Spinal cord (tissue), 10 donors: ENCODE data around the gene CZIB. TPM values are rescaled to one million over a fixed set of nuclear protein-coding genes. Genes with fewer than 3 reads are reported as not detected.

Experiments used
- DNase-seq, 6 donors: peaks; one replicate each; pipeline versions ENCODE4 v3.0.0 to v3.0.0-alpha.2; 2013 to 2015; ENCODE audit warnings: low spot score in 6 of 6, low read depth in 4 of 6
- H3K27ac ChIP-seq: one replicate; pipeline ENCODE4 v1.5.1; 2013; ENCODE audit warnings: low read depth, low read length, control low read depth
- H3K27me3 ChIP-seq: one replicate; pipeline ENCODE4 v1.6.1; 2013; ENCODE audit warnings: low read length; ENCODE audit not compliant: control insufficient read depth, insufficient read depth
- H3K36me3 ChIP-seq: one replicate; pipeline ENCODE4 v1.6.1; 2013; ENCODE audit warnings: low read length; ENCODE audit not compliant: control insufficient read depth, insufficient read depth
- H3K4me1 ChIP-seq: one replicate; pipeline ENCODE4 v1.6.1; 2013; ENCODE audit warnings: low read length; ENCODE audit not compliant: control insufficient read depth, insufficient read depth
- H3K4me3 ChIP-seq: one replicate; pipeline ENCODE4 v1.5.1; 2013; ENCODE audit warnings: low read depth, low read length, control low read depth
- H3K9me3 ChIP-seq: one replicate; pipeline ENCODE4 v1.6.1; 2013; ENCODE audit warnings: low read length; ENCODE audit not compliant: control insufficient read depth, insufficient read depth
- WGBS: methylation state at CpG from one replicate; pipeline ENCODE4 v1.1.5; 2013; ENCODE audit warnings: missing lambda C conversion rate; ENCODE audit not compliant: insufficient coverage; 5-methylcytosine and 5-hydroxymethylcytosine counted together
- polyA plus RNA-seq, 2 donors: library from polyadenylated mRNA; unstranded; fragments of 120-200 nt; gene quantifications; one replicate each; pipeline ENCODE4 v1.2.1, GENCODE V29; 2013; ENCODE audit not compliant: insufficient read length in 2 of 2
- total RNA-seq, 2 donors: library from RNA; depleted of rRNA in 1 of 2; stranded (reverse); fragments of 120-200 nt in 1 of 2; fragments of >200 nt in 1 of 2; gene quantifications; one replicate each; pipeline versions ENCODE4 v1.2.3 to v1.2.4, GENCODE V29; 2013 to 2014
- donor health status: healthy.

The CZIB gene
- total and polyA plus RNA-seq, 4 donors: 44.7 to 95.3 (median 82.5) TPM

- H3K36me3 ChIP-seq: peaks cover 61% of the 10 kb centered on the region
- H3K9me3 ChIP-seq: no peaks in the 10 kb centered on the region
- no peak overlapping the region for H3K4me3 ChIP-seq
- no peak overlapping the region for H3K27ac ChIP-seq
- 100% methylated on average over 1 of the region's 1 CpG for WGBS
- no peaks in the 10 kb centered on the region for H3K4me1 ChIP-seq
- no peaks in the 10 kb centered on the region for H3K27me3 ChIP-seq
- DNase-seq: no peak
Observed at GRCh38 chr1:53258216-53258615, 37.8 kb upstream of the CZIB start.

- Histone ChIP-seq H3K27me3 (no peaks in the 10 kb centered on the region), H3K4me3 (no peak overlapping the region), H3K4me1 (no peaks in the 10 kb centered on the region), H3K9me3 (no peaks in the 10 kb centered on the region), H3K36me3 (peaks cover 54% of the 10 kb centered on the region), H3K27ac (no peak overlapping the region)
- peak in 1 of 6 donors; percentile 76 for DNase-seq
- 90% methylated on average over 3 of the region's 5 CpGs for WGBS
Observed at GRCh38 chr1:53257454-53258081, 37.1 kb upstream of the CZIB start.

GRCh38 chr1:53256511-53257453 lies 36.3 kb upstream of the CZIB start:
- H3K4me3 ChIP-seq: no peak overlapping the region
- WGBS: 86% methylated on average over 9 of the region's 11 CpGs
- H3K4me1 ChIP-seq: no peaks in the 10 kb centered on the region
- DNase-seq: peak in 1 of 6 donors; percentile 70
- no peaks in the 10 kb centered on the region for H3K9me3 ChIP-seq
- peaks cover 52% of the 10 kb centered on the region for H3K36me3 ChIP-seq
- H3K27me3 ChIP-seq: no peaks in the 10 kb centered on the region
- no peak overlapping the region for H3K27ac ChIP-seq

- no peak overlapping the region for H3K4me3 ChIP-seq
- no peak overlapping the region for H3K27ac ChIP-seq
- H3K36me3 ChIP-seq: peaks cover 60% of the 10 kb centered on the region
- no peaks in the 10 kb centered on the region for H3K9me3 ChIP-seq
- H3K4me1 ChIP-seq: no peaks in the 10 kb centered on the region
- 100% methylated on average over 4 of the region's 4 CpGs for WGBS
- DNase-seq: no peak
- no peaks in the 10 kb centered on the region for H3K27me3 ChIP-seq
Observed at GRCh38 chr1:53255031-53255430, 34.6 kb upstream of the CZIB start.

- Histone ChIP-seq H3K27ac (no peak overlapping the region), H3K27me3 (no peaks in the 10 kb centered on the region), H3K36me3 (peaks cover 60% of the 10 kb centered on the region), H3K4me1 (peaks cover 4% of the 10 kb centered on the region), H3K9me3 (no peaks in the 10 kb centered on the region), H3K4me3 (no peak overlapping the region)
- WGBS: 75% methylated on average over 3 of the region's 4 CpGs
- no peak for DNase-seq
Observed at GRCh38 chr1:53254011-53254640, 33.7 kb upstream of the CZIB start.

- WGBS: 94% methylated on average over 4 of the region's 4 CpGs
- Histone ChIP-seq H3K27ac (no peak overlapping the region), H3K27me3 (no peaks in the 10 kb centered on the region), H3K36me3 (peaks cover 49% of the 10 kb centered on the region), H3K9me3 (no peaks in the 10 kb centered on the region), H3K4me1 (peaks cover 4% of the 10 kb centered on the region), H3K4me3 (no peak overlapping the region)
- no peak for DNase-seq
Observed at GRCh38 chr1:53250325-53250724, 29.9 kb upstream of the CZIB start.

- Histone ChIP-seq H3K4me1 (peaks cover 4% of the 10 kb centered on the region), H3K4me3 (no peak overlapping the region), H3K27me3 (no peaks in the 10 kb centered on the region), H3K9me3 (no peaks in the 10 kb centered on the region), H3K36me3 (peaks cover 43% of the 10 kb centered on the region), H3K27ac (no peak overlapping the region)
- WGBS: 12% methylated on average over 2 of the region's 3 CpGs
- peak in 2 of 6 donors; percentile 32 to 60 for DNase-seq
Observed at GRCh38 chr1:53249706-53250105, 29.3 kb upstream of the CZIB start.

GRCh38 chr1:53246261-53247134 lies 26.1 kb upstream of the CZIB start:
- H3K36me3 ChIP-seq: peaks cover 29% of the 10 kb centered on the region
- no peaks in the 10 kb centered on the region for H3K9me3 ChIP-seq
- DNase-seq: no peak
- peaks cover 4% of the 10 kb centered on the region for H3K4me1 ChIP-seq
- no peak overlapping the region for H3K27ac ChIP-seq
- no peaks in the 10 kb centered on the region for H3K27me3 ChIP-seq
- 90% methylated on average over 2 of the region's 4 CpGs for WGBS
- H3K4me3 ChIP-seq: no peak overlapping the region

- no peaks in the 10 kb centered on the region for H3K27me3 ChIP-seq
- no peak for DNase-seq
- no peaks in the 10 kb centered on the region for H3K9me3 ChIP-seq
- H3K27ac ChIP-seq: no peak overlapping the region
- peaks cover 6% of the 10 kb centered on the region for H3K36me3 ChIP-seq
- WGBS: 85% methylated on average over 2 of the region's 4 CpGs
- H3K4me1 ChIP-seq: peaks cover 1% of the 10 kb centered on the region
- H3K4me3 ChIP-seq: no peak overlapping the region
Observed at GRCh38 chr1:53244141-53244540, 23.7 kb upstream of the CZIB start.
